Neuronal stem cell (in vitro differentiated cells): Measurements from ENCODE around the gene ZNF804A.
A peak's percentile ranks its signal among the peaks of the same experiment; 100 is the strongest.

Experiments used
- DNase-seq: peaks from one replicate; pipeline ENCODE4 v3.0.0-alpha.2; 2013; ENCODE audit warnings: low spot score
- H2AFZ ChIP-seq: one replicate; pipeline ENCODE4 v1.6.1; 2013; ENCODE audit warnings: mild to moderate bottlenecking, low read length, inconsistent platforms
- H2AK5ac ChIP-seq: 2 replicates; pipeline ENCODE4 v1.6.1; 2013; ENCODE audit warnings: low read depth, mild to moderate bottlenecking, inconsistent platforms, low read length, moderate library complexity, mixed read lengths
- H2BK120ac ChIP-seq: 2 replicates; pipeline ENCODE4 v1.6.1; 2013; ENCODE audit warnings: low read depth, mild to moderate bottlenecking, inconsistent platforms, low read length, moderate library complexity, mixed read lengths
- H2BK12ac ChIP-seq: one replicate; pipeline ENCODE4 v1.6.1; 2013; ENCODE audit warnings: low read length, inconsistent platforms
- H2BK15ac ChIP-seq: 2 replicates; pipeline ENCODE4 v1.6.1; 2013; ENCODE audit warnings: mild to moderate bottlenecking, low read length, inconsistent platforms, mixed read lengths
- H2BK5ac ChIP-seq: one replicate; pipeline ENCODE4 v1.6.1; 2013; ENCODE audit warnings: inconsistent platforms, mild to moderate bottlenecking, low read length, moderate library complexity
- H3K14ac ChIP-seq: one replicate; pipeline ENCODE4 v1.6.1; 2013; ENCODE audit warnings: low read length, inconsistent platforms
- H3K18ac ChIP-seq: 2 replicates; pipeline ENCODE4 v1.6.1; 2013; ENCODE audit warnings: low read length, inconsistent platforms
- H3K23ac ChIP-seq: 2 replicates; pipeline ENCODE4 v1.6.1; 2013; ENCODE audit warnings: low read depth, mild to moderate bottlenecking, mixed read lengths, low read length, inconsistent platforms; ENCODE audit not compliant: poor library complexity
- H3K27ac ChIP-seq: replicated peaks from 3 replicates; pipeline ENCODE4 v1.5.1; 2013; ENCODE audit warnings: low read length, inconsistent platforms
- H3K27me3 ChIP-seq, 3 experiments: 2 replicates each; pipeline ENCODE4 v1.6.1; 2013; ENCODE audit warnings: low read length in 3 of 3, mild to moderate bottlenecking in 2 of 3, inconsistent platforms in 1 of 3, low read depth in 1 of 3, mixed read lengths in 1 of 3, moderate library complexity in 1 of 3; ENCODE audit not compliant: control insufficient read depth in 3 of 3, insufficient read depth in 3 of 3
- H3K36me3 ChIP-seq, 2 donors: replicated peaks in 1 of 2; 2 replicates each; pipeline ENCODE4 v1.6.1; 2013; ENCODE audit warnings: low read length in 2 of 2; ENCODE audit not compliant: control insufficient read depth in 2 of 2, insufficient read depth in 2 of 2
- H3K4ac ChIP-seq: 2 replicates; pipeline ENCODE4 v1.6.1; 2013; ENCODE audit warnings: inconsistent platforms, mild to moderate bottlenecking, low read length, moderate library complexity
- H3K4me1 ChIP-seq, 2 donors: 1 replicate in 1 of 2; 2 replicates in 1 of 2; pipeline ENCODE4 v1.6.1; 2013; ENCODE audit warnings: low read length in 2 of 2, low read depth in 1 of 2; ENCODE audit not compliant: control insufficient read depth in 2 of 2, insufficient read depth in 1 of 2
- H3K4me2 ChIP-seq: one replicate; pipeline ENCODE4 v1.6.1; 2013; ENCODE audit warnings: mild to moderate bottlenecking, low read length, inconsistent platforms; ENCODE audit not compliant: insufficient read depth, poor library complexity, severe bottlenecking
- H3K4me3 ChIP-seq, 2 donors: 2 replicates each; pipeline ENCODE4 v1.5.1; 2013; ENCODE audit warnings: low read length in 2 of 2, mild to moderate bottlenecking in 2 of 2, inconsistent platforms in 1 of 2, moderate library complexity in 1 of 2
- H3K79me1 ChIP-seq: one replicate; pipeline ENCODE4 v1.6.1; 2013; ENCODE audit warnings: low read depth, mild to moderate bottlenecking, inconsistent platforms, low read length, moderate library complexity
- H3K9ac ChIP-seq: one replicate; pipeline ENCODE4 v1.6.1; 2013; ENCODE audit warnings: mild to moderate bottlenecking, low read depth, low read length, inconsistent platforms; ENCODE audit not compliant: poor library complexity
- H3K9me3 ChIP-seq, 2 donors: replicated peaks in 1 of 2; 2 replicates each; pipeline versions ENCODE3 to v1.6.1; 2013; ENCODE audit warnings: low read length in 2 of 2, mild to moderate bottlenecking in 2 of 2, inconsistent platforms in 1 of 2, low read depth in 1 of 2, mixed read lengths in 1 of 2, moderate library complexity in 1 of 2; ENCODE audit not compliant: control insufficient read depth in 2 of 2, insufficient read depth in 1 of 2
- H4K8ac ChIP-seq: one replicate; pipeline ENCODE4 v1.6.1; 2013; ENCODE audit warnings: low read depth, mild to moderate bottlenecking, inconsistent platforms, low read length, moderate library complexity
- H4K91ac ChIP-seq: one replicate; pipeline ENCODE4 v1.6.1; 2013; ENCODE audit warnings: low read length, low read depth, mild to moderate bottlenecking, inconsistent platforms; ENCODE audit not compliant: poor library complexity
- WGBS, 2 donors: extraction: QIAGEN DNeasy Blood & Tissue Kit; methylation state at CpG; one replicate each; pipeline ENCODE4 v1.1.7; 2013; ENCODE audit warnings: missing lambda C conversion rate in 2 of 2, mixed read lengths in 1 of 2; ENCODE audit not compliant: insufficient read length in 2 of 2, insufficient replicate concordance in 1 of 2; ENCODE audit errors: extremely low coverage in 2 of 2; 5-methylcytosine and 5-hydroxymethylcytosine counted together

The ZNF804A gene

DNA sequence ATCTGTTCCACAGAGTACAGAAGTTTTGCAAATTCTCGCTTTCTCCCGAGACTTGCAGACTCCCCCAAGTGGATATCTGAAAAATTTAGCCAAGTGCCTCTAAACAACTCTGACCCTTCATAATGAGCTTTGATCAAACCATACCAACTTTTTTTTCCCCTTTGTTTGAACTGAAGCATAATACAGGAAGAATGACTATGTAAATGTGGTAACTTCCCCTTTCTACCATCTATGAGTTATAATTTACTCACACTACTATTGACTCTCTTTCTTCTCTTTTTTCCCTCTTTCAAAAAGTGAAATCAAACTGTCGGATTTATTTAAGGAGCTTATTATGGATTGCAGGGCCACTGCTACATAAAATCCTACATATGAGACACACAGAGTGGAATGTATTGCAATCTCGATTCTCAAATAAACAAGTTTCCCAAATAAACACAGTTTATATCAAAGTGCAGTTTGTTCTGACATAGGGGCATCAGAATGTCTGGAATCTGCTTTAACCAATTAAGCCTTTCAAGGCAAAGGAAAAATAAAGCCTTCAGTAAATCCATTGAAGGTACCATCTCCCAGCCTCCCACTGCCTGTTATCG is 1.4 kb upstream of the ZNF804A start:
- H3K27ac ChIP-seq: no peak overlapping the region
- no peak overlapping the region for H2AK5ac ChIP-seq
- H2BK120ac ChIP-seq: no peak overlapping the region
- H2BK12ac ChIP-seq: no peak overlapping the region
- peaks cover 0 to 3% of the 10 kb centered on the region in 2 donors for H3K4me1 ChIP-seq
- no peak overlapping the region for H4K91ac ChIP-seq
- no peak overlapping the region for H2BK5ac ChIP-seq
- no peak overlapping the region for H3K18ac ChIP-seq
- H2BK15ac ChIP-seq: no peak overlapping the region
- peak overlapping the region; percentile 93 for H3K4me2 ChIP-seq
- no peak overlapping the region for H3K14ac ChIP-seq
- peak overlapping the region; percentile 99 for H2AFZ ChIP-seq
- H4K8ac ChIP-seq: no peak overlapping the region
- no peak overlapping the region for H3K9ac ChIP-seq
- H3K4me3 ChIP-seq: peak overlapping the region in 1 of 2 donors; percentile 55
- H3K4ac ChIP-seq: no peak overlapping the region
- H3K36me3 ChIP-seq: no peaks in the 10 kb centered on the region
- peaks cover 1% of the 10 kb centered on the region for H3K79me1 ChIP-seq
- no peaks in the 10 kb centered on the region for H3K9me3 ChIP-seq
- H3K23ac ChIP-seq: no peak overlapping the region
- WGBS, 2 donors: no CpG with 5 or more reads among the region's 5 CpGs
- peaks cover 0 to 7% (median 4%) of the 10 kb centered on the region in 3 experiments for H3K27me3 ChIP-seq
- peak; percentile 20 for DNase-seq

DNA sequence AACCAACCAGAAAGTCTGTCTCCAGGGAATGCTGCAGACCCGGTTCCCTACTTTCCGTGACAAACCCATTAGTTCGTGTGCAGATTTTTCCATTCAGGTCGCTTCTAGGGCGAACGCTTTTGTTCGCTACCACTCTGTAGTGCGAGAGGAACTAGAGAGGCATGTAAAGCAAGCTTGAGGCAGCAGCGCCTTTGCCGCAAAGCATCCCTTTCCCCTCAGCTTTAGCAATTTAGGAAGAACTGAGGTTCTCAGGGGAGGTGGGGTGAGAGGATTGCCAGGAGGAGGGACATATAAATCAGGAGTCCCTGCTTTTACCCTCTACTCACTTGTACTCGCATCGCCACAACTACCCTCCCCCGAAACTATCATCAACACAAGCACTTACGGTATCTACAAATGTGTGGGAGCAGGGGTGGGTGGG is 748 bp upstream of the ZNF804A start:
- Histone ChIP-seq H2BK15ac (peak overlapping the region; percentile 10), H4K91ac (no peak overlapping the region), H3K27me3 (peaks cover 0 to 7% (median 4%) of the 10 kb centered on the region in 3 experiments), H3K9ac (no peak overlapping the region), H2BK12ac (no peak overlapping the region), H3K4me1 (peaks cover 0 to 3% of the 10 kb centered on the region in 2 donors), H2BK5ac (no peak overlapping the region), H3K9me3 (no peaks in the 10 kb centered on the region), H3K4me2 (peak overlapping the region; percentile 93), H3K23ac (no peak overlapping the region), H3K79me1 (peaks cover 1% of the 10 kb centered on the region), H3K18ac (no peak overlapping the region), H2AFZ (peak overlapping the region; percentile 99), H3K27ac (no peak overlapping the region), H3K4me3 (peak overlapping the region; percentile 55 to 93), H3K4ac (no peak overlapping the region), H3K36me3 (no peaks in the 10 kb centered on the region), H2BK120ac (no peak overlapping the region), H4K8ac (no peak overlapping the region), H2AK5ac (no peak overlapping the region), H3K14ac (no peak overlapping the region)
- DNase-seq: peak; percentile 27
- WGBS, 2 donors: no CpG with 5 or more reads among the region's 14 CpGs

GRCh38 chr2:184598002-184598315 is 370 bp upstream of the ZNF804A start:
- peaks cover 0 to 3% of the 10 kb centered on the region in 2 donors for H3K4me1 ChIP-seq
- no CpG with 5 or more reads among the region's 19 CpGs for WGBS, 2 donors
- peaks cover 1% of the 10 kb centered on the region for H3K79me1 ChIP-seq
- no peak overlapping the region for H2AK5ac ChIP-seq
- H3K4me3 ChIP-seq: peak overlapping the region; percentile 55 to 93
- no peak overlapping the region for H2BK120ac ChIP-seq
- no peaks in the 10 kb centered on the region for H3K9me3 ChIP-seq
- no peak overlapping the region for H2BK15ac ChIP-seq
- no peak overlapping the region for H2BK5ac ChIP-seq
- peak overlapping the region; percentile 93 for H3K4me2 ChIP-seq
- DNase-seq: no peak
- peak overlapping the region; percentile 28 for H3K18ac ChIP-seq
- no peak overlapping the region for H3K27ac ChIP-seq
- no peak overlapping the region for H3K23ac ChIP-seq
- no peak overlapping the region for H3K4ac ChIP-seq
- no peak overlapping the region for H4K91ac ChIP-seq
- H3K14ac ChIP-seq: no peak overlapping the region
- H2AFZ ChIP-seq: peak overlapping the region; percentile 99
- H2BK12ac ChIP-seq: no peak overlapping the region
- H3K36me3 ChIP-seq: no peaks in the 10 kb centered on the region
- H4K8ac ChIP-seq: no peak overlapping the region
- peaks cover 0 to 7% (median 4%) of the 10 kb centered on the region in 3 experiments for H3K27me3 ChIP-seq
- no peak overlapping the region for H3K9ac ChIP-seq

- Histone ChIP-seq H3K23ac (no peak overlapping the region), H4K8ac (no peak overlapping the region), H3K4me2 (peak overlapping the region; percentile 93), H3K4me3 (peak overlapping the region; percentile 55 to 93), H3K14ac (peak overlapping the region; percentile 89), H2AK5ac (no peak overlapping the region), H3K79me1 (peaks cover 1% of the 10 kb centered on the region), H3K18ac (no peak overlapping the region), H3K9ac (peak overlapping the region; percentile 91), H2BK120ac (no peak overlapping the region), H3K4me1 (peaks cover 0 to 3% of the 10 kb centered on the region in 2 donors), H3K27ac (no peak overlapping the region), H3K9me3 (no peaks in the 10 kb centered on the region), H2BK5ac (no peak overlapping the region), H3K27me3 (peaks cover 0 to 7% (median 4%) of the 10 kb centered on the region in 3 experiments), H4K91ac (no peak overlapping the region), H2BK12ac (no peak overlapping the region), H2BK15ac (no peak overlapping the region), H3K4ac (no peak overlapping the region), H2AFZ (peak overlapping the region; percentile 99), H3K36me3 (no peaks in the 10 kb centered on the region)
- no CpG with 5 or more reads among the region's 7 CpGs for WGBS, 2 donors
- no peak for DNase-seq
These were observed 934 bp downstream of the ZNF804A start for GRCh38 chr2:184599054-184599871.
